NCI-H748 treated with DMSO at 0.1 percent for 48 hours (cell line): ENCODE data around the gene GPR68.

Experiments used
- DNase-seq: peaks from one replicate; lab custom pipeline; 2025; lab: John Stamatoyannopoulos, UW

GPR68 gene, protein sequence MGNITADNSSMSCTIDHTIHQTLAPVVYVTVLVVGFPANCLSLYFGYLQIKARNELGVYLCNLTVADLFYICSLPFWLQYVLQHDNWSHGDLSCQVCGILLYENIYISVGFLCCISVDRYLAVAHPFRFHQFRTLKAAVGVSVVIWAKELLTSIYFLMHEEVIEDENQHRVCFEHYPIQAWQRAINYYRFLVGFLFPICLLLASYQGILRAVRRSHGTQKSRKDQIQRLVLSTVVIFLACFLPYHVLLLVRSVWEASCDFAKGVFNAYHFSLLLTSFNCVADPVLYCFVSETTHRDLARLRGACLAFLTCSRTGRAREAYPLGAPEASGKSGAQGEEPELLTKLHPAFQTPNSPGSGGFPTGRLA

GRCh38 chr14:91244501-91244901 is at the start of gene GPR68:
GPR68 (minus strand) TSS chr14:91244704; CDS start chr14:91235050, 9,654 bp downstream.
- no peak for DNase-seq

- DNase-seq: no peak
Observed at GRCh38 chr14:91294153-91294552, 49.6 kb upstream of the GPR68 start.

- no peak for DNase-seq
Observed at GRCh38 chr14:91293281-91293680, 48.8 kb upstream of the GPR68 start.

- DNase-seq: no peak
Observed at GRCh38 chr14:91292491-91292890, 48.0 kb upstream of the GPR68 start.

GRCh38 chr14:91291786-91292405 is 47.4 kb upstream of the GPR68 start:
- no peak for DNase-seq

DNA sequence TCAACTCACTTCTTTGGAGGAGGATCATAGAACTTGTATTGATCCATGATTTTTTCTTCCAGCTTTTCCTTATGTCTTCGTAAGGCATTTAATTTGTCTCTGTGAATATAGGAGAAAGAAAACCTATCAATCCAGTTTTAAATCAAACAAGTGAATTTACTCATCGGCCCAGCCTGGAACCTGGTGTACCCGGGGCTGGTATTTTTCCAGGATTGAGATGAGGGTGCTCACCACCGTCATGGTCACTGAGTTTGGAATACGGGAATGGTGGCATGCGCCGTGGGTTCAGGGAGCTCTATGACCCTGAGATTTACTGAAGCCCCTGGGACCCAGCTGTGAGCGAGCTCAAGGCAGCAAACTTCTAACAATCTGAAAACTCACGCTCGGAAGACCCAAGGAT is 46.5 kb upstream of the GPR68 start:
- DNase-seq: no peak

GRCh38 chr14:91289464-91289863 is 45.0 kb upstream of the GPR68 start:
- DNase-seq: no peak

DNA sequence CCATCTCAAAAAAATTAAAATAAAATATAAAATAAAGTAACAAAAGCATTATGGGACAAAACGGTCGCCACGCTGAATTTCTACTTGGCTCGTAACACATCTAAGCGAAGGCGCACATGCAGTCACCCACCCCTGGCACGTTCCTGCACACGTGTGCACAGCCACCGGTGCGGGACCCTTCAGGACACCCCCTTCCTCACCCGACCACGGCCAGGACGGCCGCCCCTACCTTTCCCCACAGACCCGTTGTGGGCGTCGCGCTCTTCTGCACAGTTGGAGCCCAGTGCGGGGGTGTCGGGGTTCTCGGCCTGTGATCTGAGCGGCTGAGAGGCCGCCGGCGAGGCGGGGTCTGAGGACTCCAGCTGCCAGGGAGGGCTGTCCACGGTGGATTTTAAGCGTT is 44.4 kb upstream of the GPR68 start:
- no peak for DNase-seq

DNA sequence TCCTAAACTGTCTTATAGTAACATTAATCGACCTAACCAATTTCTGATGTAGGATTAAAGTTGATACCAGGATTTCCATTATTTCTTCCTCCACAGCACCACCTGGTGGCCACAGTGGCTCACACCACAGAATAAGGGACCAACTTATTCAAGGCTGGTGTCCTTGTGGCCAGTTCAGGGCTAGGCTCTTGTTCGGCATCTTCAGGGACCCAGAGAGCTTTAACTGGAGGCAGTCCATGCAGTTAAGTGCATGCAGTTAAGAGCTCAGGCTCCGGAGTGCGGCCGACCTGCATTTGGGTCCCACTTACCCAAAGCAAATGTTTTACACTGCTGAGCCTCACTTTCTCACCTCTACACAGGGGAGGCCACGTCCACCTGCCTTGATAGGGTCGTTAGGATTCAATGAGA is 42.0 kb upstream of the GPR68 start:
- DNase-seq: peak; percentile 66

DNA sequence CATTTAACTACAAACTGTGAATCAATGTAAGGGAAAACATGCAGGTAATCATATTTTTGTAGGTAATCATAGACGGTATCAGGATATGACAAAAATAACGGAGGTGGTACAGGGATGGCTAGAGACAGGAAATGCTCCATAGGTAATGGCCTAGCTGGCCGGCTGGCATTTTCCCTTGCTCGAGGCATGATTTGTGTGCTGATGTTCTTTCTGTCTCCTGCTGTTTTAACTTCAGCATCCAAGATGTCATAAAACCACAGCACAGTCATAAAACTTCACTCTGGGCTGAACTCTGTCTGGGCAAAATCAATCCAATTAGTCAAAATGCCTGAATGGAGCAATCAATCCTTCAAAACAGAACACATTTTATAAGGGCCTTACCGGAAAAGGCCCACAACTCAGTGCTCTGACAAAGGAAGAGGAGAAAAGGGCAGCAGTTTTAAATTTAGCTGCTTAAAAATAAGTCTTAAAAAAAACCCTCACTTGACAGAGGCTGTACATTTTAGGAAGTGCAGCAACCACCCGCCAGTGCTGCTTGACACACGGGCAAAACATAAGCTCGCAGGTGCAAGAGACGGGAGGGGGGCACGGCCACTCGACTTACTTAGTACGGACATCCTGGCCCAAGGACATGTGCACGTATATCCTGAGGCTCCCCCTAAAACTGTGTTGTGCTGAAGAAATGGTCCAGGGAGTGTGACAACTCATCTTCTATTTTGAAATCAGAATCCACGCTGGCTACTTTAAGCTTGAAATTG is 40.5 kb upstream of the GPR68 start:
- no peak for DNase-seq

DNA sequence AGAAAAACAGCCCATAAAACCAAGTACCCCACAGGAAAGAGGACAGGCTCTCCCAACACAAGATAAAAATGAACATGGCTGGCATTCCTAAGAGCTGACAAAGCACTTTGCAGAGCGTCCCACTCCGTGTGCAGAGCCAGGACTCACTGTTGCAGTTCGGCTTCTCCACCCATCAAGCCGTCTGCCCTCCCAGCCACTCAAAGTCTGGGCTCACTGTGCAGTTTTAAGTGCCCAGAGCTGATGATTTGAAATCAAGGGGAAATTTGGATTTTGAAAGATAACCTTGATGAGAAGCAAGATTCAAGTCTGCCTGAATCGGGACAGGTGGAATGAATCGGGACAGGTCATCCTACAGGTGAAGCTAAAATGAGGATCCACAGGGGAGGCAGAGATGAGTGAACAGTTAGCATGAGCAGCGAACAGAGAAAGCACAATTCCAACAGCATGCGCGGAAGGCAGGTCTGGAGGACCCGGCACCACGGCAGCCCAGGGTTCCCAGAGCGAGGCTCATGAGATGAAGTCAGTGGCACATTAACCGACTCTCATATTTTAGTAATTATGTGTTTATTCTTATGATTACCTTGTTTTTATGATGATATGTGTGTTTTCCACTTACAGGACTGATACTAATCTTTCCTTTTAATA is 39.8 kb upstream of the GPR68 start:
- DNase-seq: no peak

DNA sequence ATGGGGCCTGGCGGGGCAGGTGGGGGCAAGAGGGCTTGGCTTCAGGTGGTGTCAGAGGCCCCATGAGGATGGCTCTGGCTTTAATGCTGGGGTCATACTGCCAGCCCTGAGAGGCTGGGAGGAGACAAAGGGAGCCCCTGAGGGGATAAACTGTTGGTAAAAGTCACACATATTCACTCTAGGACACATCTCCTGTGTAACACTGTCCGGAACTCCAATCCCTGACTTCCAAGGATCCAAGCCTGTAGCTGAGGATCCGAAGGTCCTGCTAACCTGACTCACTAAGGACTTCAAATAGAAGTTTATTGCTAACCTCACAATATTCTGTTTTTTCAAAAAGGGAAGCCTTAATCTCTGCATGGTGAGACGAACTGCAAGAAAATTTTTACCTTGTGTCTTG is 39.2 kb upstream of the GPR68 start:
- DNase-seq: no peak

- DNase-seq: no peak
Observed at GRCh38 chr14:91282954-91283645, 38.6 kb upstream of the GPR68 start.

DNA sequence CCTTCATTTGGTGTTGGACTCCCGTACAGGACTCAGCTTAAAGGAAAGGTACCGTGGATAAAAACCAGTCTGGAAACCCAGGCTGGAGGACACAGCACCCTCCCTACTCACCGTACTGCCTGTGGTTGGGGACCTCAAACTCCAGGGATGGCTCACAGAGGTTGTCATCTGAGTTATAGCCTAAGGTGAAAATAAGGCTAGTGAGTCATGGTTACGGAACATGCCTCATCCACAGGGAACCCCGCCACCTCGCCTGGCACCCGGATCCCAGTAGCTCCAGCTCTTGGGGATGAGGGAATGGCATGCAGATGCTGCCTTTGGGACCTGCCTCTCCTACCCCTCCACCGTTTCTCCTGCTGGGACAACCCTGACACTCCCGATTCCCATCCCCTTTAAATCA is 36.8 kb upstream of the GPR68 start:
- DNase-seq: no peak

DNA sequence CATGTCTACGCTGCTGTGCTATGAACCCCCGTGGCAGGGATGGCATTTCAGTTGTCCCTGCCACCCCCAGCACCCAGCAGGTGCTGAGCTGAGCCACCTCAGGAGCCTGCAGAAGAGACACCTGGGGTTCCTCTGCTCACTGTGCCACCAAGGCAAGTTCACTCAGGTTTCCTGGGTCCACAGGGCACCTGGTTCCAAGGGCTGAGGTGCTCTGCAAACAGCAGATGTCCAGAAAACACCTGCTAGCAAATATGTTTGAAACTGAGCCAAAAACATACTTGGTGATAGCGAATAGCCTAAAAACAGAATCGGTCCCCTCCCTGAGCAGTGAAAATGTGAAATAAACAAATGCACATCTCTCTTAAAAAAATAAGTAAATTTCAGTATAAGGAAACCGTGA is 35.6 kb upstream of the GPR68 start:
- no peak for DNase-seq

DNA sequence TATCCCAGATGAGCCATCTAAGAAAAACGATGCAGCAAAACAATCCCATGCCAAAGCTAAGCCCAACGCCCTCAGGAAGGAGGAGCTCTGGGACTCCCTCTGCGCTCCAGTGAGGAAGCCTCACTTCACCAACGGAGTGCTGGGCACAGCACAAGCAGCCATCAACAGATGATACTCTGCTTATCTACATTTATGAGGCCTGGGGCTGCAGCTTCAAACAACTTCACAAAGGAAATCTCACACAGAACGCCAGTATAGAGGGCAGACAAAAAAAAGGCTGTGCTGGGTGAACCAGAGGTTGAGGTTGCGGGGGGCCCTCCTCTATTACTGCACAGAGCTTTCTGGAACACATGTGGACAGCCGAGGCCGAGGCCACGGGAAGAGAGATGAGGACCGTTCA is 34.9 kb upstream of the GPR68 start:
- no peak for DNase-seq

GRCh38 chr14:91278383-91278715 is 33.8 kb upstream of the GPR68 start:
- no peak for DNase-seq

GRCh38 chr14:91277546-91278382 is 33.3 kb upstream of the GPR68 start:
- no peak for DNase-seq

- no peak for DNase-seq
Observed at GRCh38 chr14:91274796-91275195, 30.3 kb upstream of the GPR68 start.

DNA sequence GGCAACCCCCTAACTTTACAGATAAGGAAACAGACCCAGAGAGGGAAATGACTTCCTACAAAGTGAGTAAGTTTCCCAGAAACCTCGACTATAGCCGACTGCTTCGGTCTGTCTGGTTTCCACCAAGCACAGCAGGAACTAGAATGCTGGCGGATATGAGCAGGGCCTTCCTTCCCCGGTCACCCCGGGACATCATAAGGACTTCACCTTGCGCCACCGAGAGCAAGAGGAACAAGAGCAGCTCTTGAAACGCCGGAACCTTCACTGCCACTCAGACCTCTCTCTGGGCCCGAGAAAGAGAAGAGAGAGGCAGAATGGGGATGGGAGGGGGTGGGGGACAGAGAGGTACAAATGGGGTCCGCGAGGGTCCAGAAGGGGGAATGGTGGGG is 29.4 kb upstream of the GPR68 start:
- DNase-seq: no peak

GRCh38 chr14:91273273-91273884 is 28.9 kb upstream of the GPR68 start:
- DNase-seq: no peak
